Measurements from ENCODE around the gene PKLR.

PKLR gene

DNA sequence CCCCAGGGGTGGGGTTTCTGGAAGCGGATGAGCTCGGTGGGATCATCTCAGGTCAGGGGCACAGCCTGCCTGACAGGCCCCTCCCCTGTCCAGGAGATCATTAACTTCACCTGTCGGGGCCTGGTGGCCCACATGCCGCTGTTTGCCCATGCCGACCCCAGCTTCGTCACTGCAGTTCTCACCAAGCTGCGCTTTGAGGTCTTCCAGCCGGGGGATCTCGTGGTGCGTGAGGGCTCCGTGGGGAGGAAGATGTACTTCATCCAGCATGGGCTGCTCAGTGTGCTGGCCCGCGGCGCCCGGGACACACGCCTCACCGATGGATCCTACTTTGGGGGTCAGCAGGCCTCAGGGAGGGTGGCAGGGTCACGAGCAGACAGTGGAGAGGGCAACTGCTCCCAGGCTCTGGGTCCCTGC is 15.6 kb downstream of the PKLR start:
- DNase-seq (ENCODE audit: low read depth in 1 of 2, low spot score in 1 of 2), result no peak
- H3K27me3 ChIP-seq (ENCODE audit: insufficient read depth, poor library complexity, severe bottlenecking), result no peaks in the 10 kb centered on the region
- no peak overlapping the region for H3K4me3 ChIP-seq (replicated peaks; ENCODE audit: insufficient read depth, low read length)
- no peak overlapping the region for H3K27ac ChIP-seq (replicated peaks)
- TF ChIP-seq, protein P1, sequence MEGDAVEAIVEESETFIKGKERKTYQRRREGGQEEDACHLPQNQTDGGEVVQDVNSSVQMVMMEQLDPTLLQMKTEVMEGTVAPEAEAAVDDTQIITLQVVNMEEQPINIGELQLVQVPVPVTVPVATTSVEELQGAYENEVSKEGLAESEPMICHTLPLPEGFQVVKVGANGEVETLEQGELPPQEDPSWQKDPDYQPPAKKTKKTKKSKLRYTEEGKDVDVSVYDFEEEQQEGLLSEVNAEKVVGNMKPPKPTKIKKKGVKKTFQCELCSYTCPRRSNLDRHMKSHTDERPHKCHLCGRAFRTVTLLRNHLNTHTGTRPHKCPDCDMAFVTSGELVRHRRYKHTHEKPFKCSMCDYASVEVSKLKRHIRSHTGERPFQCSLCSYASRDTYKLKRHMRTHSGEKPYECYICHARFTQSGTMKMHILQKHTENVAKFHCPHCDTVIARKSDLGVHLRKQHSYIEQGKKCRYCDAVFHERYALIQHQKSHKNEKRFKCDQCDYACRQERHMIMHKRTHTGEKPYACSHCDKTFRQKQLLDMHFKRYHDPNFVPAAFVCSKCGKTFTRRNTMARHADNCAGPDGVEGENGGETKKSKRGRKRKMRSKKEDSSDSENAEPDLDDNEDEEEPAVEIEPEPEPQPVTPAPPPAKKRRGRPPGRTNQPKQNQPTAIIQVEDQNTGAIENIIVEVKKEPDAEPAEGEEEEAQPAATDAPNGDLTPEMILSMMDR (IDR thresholded peaks at IDR 0.05; ENCODE audit: insufficient read depth, low read length), result no peak

DNA sequence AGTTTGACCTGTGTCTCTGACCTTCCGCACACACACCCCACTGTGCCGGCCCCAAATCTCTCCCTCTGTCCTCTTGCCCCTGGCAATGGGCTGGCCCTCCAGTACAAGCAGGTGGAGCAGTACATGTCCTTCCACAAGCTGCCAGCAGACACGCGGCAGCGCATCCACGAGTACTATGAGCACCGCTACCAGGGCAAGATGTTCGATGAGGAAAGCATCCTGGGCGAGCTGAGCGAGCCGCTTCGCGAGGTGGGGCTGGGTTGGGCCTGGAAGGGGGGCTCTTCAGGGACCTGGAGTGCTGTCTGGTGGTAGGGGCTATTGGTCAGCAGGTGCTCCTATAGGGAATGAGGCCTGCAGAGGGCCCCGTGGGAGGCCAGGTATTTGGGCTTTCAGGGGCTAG is 16.2 kb downstream of the PKLR start:
- no peak for DNase-seq (ENCODE audit: low read depth in 1 of 2, low spot score in 1 of 2)
- no peaks in the 10 kb centered on the region for H3K27me3 ChIP-seq (ENCODE audit: insufficient read depth, poor library complexity, severe bottlenecking)
- no peak for TF ChIP-seq POLR2AphosphoS5 (IDR thresholded peaks at IDR 0.05; ENCODE audit: low read depth)
- no peak for TF ChIP-seq SPI1 (IDR thresholded peaks at IDR 0.05; ENCODE audit: borderline replicate concordance, low read depth)
- no peak for TF ChIP-seq GABPA (IDR thresholded peaks at IDR 0.05; ENCODE audit: low read depth)
- TF ChIP-seq, protein P1 (IDR thresholded peaks at IDR 0.05; ENCODE audit: insufficient read depth, low read length), result no peak
- TF ChIP-seq, protein P2, sequence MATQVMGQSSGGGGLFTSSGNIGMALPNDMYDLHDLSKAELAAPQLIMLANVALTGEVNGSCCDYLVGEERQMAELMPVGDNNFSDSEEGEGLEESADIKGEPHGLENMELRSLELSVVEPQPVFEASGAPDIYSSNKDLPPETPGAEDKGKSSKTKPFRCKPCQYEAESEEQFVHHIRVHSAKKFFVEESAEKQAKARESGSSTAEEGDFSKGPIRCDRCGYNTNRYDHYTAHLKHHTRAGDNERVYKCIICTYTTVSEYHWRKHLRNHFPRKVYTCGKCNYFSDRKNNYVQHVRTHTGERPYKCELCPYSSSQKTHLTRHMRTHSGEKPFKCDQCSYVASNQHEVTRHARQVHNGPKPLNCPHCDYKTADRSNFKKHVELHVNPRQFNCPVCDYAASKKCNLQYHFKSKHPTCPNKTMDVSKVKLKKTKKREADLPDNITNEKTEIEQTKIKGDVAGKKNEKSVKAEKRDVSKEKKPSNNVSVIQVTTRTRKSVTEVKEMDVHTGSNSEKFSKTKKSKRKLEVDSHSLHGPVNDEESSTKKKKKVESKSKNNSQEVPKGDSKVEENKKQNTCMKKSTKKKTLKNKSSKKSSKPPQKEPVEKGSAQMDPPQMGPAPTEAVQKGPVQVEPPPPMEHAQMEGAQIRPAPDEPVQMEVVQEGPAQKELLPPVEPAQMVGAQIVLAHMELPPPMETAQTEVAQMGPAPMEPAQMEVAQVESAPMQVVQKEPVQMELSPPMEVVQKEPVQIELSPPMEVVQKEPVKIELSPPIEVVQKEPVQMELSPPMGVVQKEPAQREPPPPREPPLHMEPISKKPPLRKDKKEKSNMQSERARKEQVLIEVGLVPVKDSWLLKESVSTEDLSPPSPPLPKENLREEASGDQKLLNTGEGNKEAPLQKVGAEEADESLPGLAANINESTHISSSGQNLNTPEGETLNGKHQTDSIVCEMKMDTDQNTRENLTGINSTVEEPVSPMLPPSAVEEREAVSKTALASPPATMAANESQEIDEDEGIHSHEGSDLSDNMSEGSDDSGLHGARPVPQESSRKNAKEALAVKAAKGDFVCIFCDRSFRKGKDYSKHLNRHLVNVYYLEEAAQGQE (IDR thresholded peaks at IDR 0.05; ENCODE audit: insufficient replicate concordance, low read depth), result no peak
- no peak overlapping the region for H3K4me3 ChIP-seq (replicated peaks; ENCODE audit: insufficient read depth, low read length)
- no peak overlapping the region for H3K27ac ChIP-seq (replicated peaks)

DNA sequence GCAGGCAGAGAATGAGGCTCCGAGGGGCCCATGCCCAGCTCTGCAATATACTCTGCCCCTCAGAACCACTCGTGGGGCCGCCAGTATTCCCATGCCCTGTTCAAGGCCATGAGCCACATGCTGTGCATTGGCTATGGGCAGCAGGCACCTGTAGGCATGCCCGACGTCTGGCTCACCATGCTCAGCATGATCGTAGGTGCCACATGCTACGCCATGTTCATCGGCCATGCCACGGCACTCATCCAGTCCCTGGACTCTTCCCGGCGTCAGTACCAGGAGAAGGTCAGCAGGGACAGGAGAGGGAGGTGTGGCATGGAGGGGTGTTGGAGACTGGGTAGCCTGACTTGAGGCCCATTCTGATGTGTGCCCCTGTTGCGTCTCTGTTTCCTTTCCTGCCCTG is 16.8 kb downstream of the PKLR start:
- Histone ChIP-seq H3K4me3 (replicated peaks; ENCODE audit: insufficient read depth, low read length) (no peak overlapping the region), H3K27ac (replicated peaks) (no peak overlapping the region), H3K27me3 (ENCODE audit: insufficient read depth, poor library complexity, severe bottlenecking) (no peaks in the 10 kb centered on the region)
- TF ChIP-seq SPI1 (IDR thresholded peaks at IDR 0.05; ENCODE audit: borderline replicate concordance, low read depth) (no peak), POLR2AphosphoS5 (IDR thresholded peaks at IDR 0.05; ENCODE audit: low read depth) (no peak), GABPA (IDR thresholded peaks at IDR 0.05; ENCODE audit: low read depth) (no peak)
- TF ChIP-seq, protein P1 (IDR thresholded peaks at IDR 0.05; ENCODE audit: insufficient read depth, low read length), result no peak
- TF ChIP-seq, protein P2 (IDR thresholded peaks at IDR 0.05; ENCODE audit: insufficient replicate concordance, low read depth), result no peak
- DNase-seq (ENCODE audit: low read depth in 1 of 2, low spot score in 1 of 2), result no peak

DNA sequence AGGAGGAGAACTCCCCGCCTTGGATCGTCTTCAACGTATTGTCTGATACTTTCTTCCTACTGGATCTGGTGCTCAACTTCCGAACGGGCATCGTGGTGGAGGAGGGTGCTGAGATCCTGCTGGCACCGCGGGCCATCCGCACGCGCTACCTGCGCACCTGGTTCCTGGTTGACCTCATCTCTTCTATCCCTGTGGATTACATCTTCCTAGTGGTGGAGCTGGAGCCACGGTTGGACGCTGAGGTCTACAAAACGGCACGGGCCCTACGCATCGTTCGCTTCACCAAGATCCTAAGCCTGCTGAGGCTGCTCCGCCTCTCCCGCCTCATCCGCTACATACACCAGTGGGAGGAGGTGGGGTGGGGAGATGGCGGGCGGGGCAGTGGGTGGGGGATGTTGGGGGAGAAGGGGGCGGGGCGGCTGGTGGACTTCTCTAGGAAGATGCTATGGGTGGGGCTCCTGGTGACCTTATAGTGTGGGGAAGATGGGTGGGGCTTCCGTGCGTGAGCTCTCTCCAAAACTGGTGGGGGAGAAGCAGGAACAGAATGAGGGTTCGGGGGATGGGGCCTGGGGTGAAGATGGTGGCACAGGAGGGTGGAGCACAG is 18.6 kb downstream of the PKLR start:
- Histone ChIP-seq H3K27me3 (ENCODE audit: insufficient read depth, poor library complexity, severe bottlenecking) (no peaks in the 10 kb centered on the region), H3K27ac (replicated peaks) (no peak overlapping the region), H3K4me3 (replicated peaks; ENCODE audit: insufficient read depth, low read length) (no peak overlapping the region)
- TF ChIP-seq POLR2AphosphoS5 (IDR thresholded peaks at IDR 0.05; ENCODE audit: low read depth) (no peak), SPI1 (IDR thresholded peaks at IDR 0.05; ENCODE audit: borderline replicate concordance, low read depth) (no peak)
- TF ChIP-seq, protein P1 (IDR thresholded peaks at IDR 0.05; ENCODE audit: insufficient read depth, low read length), result no peak
- DNase-seq (ENCODE audit: low read depth in 1 of 2, low spot score in 1 of 2), result no peak
